Left lung (tissue), 10 donors: Measurements from ENCODE around the gene ACBD6. TPM values are rescaled to one million over a fixed set of nuclear protein-coding genes. Genes with fewer than 3 reads are reported as not detected.

Experiments used
- ATAC-seq: fragments of 200-7000 bp; cut with Tn5 transposase; one replicate; pipeline ENCODE4 v1.9.1; 2020; ENCODE audit warnings: moderate library complexity
- DNase-seq, 4 donors: peaks; one replicate each; pipeline ENCODE4 v3.0.0-alpha.2; 2013 to 2020
- H3K27ac ChIP-seq, 2 donors: fragments of 200-600 bp; sonication (generic) in 1 of 2; one replicate each; pipeline versions ENCODE4 v1.5.0 to v1.8.0; 2020 to 2021
- H3K27me3 ChIP-seq, 2 donors: fragments of 200-600 bp; sonication (generic) in 1 of 2; one replicate each; pipeline versions ENCODE4 v1.5.0 to v1.8.0; 2020 to 2021
- H3K36me3 ChIP-seq, 2 donors: fragments of 200-600 bp; sonication (generic) in 1 of 2; one replicate each; pipeline versions ENCODE4 v1.5.0 to v1.8.0; 2020 to 2021
- H3K4me1 ChIP-seq, 2 donors: fragments of 200-600 bp; one replicate each; pipeline ENCODE4 v1.8.0; 2021
- H3K4me3 ChIP-seq, 2 donors: fragments of 200-600 bp; sonication (generic) in 1 of 2; one replicate each; pipeline versions ENCODE4 v1.5.0 to v1.8.0; 2020 to 2021; ENCODE audit warnings: mild to moderate bottlenecking in 1 of 2
- H3K9me3 ChIP-seq, 2 donors: fragments of 200-600 bp; sonication (generic) in 1 of 2; one replicate each; pipeline versions ENCODE4 v1.5.0 to v1.8.0; 2020 to 2021
- intact Hi-C, 2 donors: fragments of 100-400 bp; cut with DNase I; formaldehyde crosslinking; loops; one replicate each; pipeline versions ENCODE4 v1.11.2 to v1.14.2; 2022
- polyA plus RNA-seq, 6 donors: library from polyadenylated mRNA; unstranded; fragments of 120-200 nt; gene quantifications; one replicate each; pipeline ENCODE4 v1.2.1, GENCODE V29; 2013; ENCODE audit not compliant: insufficient read length in 6 of 6
- total RNA-seq, 2 donors: library from RNA; stranded (reverse); fragmentation: NEBNext Ultra II Directional; extraction: Animal tissue kit (Norgen Biotek cat#: 25700); gene quantifications; one replicate each; pipeline ENCODE4 v1.2.1, GENCODE V29; 2021
- TF ChIP-seq, protein P1 (sequence below), 2 donors: fragments of 200-600 bp; sonication (generic) in 1 of 2; IDR thresholded peaks; one replicate each; pipeline versions ENCODE4 v1.5.0 to v1.8.0; 2021; ENCODE audit warnings: antibody characterized with exemption in 2 of 2
- donor health status: DM: no; HTN: yes; CAD: no.
- donor health status: DM: no; HTN: no; CAD: no.

The ACBD6 gene
- total and polyA plus RNA-seq, 8 donors, result 26.5 to 81.9 (median 78.9) TPM

DNA sequence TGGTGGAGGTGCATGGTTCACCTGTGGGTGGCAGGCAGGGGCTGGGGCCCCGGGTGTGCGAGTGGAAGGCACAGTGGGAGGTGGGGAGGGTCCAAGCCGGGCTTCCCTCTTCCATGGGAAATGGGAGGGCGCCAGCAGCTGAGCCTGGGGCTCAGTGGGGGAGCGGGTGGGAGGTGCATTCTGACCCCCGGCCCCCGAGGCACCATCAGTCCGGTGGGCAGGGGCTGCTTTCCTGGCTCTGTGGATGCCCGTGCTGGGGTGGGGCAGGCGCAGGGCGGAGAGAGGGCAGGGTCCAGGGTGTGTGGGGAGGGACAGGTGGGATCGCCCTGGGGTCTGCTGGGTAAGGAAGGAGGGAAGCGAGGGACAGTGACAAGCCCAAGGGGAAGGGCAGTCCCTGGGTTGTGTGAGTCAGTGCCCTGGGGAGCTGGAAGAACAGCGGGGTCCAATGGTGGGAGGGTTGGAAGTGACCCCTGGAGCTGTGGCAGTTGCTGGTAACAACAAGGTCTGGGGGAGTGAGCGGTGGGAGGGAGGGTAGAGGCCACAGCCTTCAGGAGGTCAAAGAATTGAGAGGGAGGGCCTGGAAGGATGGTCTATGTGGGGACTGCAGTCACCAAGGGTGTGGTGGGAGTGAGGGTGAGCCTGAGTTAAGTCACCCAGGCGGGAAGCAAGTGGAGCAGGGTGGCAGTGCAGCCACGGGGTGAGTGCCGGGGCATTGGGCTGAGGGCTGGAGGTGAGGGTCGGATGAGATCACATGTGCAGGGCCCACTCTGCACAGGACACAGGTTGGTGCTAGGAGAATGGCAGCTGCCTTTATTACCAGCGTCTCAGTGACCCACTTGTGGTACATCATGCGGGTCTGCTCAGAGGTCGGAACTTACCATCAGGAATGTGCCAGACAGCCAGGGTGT, 242.7 kb downstream of the ACBD6 start:
- DNase-seq (no peak), ATAC-seq (no peak)
- H3K9me3 ChIP-seq, result no peaks in the 10 kb centered on the region
- H3K36me3 ChIP-seq, result no peaks in the 10 kb centered on the region
- H3K27me3 ChIP-seq, result peaks cover 24 to 86% of the 10 kb centered on the region in 2 donors
- no peaks in the 10 kb centered on the region for H3K4me1 ChIP-seq
- H3K27ac ChIP-seq, result no peak overlapping the region
- TF ChIP-seq, protein P1, sequence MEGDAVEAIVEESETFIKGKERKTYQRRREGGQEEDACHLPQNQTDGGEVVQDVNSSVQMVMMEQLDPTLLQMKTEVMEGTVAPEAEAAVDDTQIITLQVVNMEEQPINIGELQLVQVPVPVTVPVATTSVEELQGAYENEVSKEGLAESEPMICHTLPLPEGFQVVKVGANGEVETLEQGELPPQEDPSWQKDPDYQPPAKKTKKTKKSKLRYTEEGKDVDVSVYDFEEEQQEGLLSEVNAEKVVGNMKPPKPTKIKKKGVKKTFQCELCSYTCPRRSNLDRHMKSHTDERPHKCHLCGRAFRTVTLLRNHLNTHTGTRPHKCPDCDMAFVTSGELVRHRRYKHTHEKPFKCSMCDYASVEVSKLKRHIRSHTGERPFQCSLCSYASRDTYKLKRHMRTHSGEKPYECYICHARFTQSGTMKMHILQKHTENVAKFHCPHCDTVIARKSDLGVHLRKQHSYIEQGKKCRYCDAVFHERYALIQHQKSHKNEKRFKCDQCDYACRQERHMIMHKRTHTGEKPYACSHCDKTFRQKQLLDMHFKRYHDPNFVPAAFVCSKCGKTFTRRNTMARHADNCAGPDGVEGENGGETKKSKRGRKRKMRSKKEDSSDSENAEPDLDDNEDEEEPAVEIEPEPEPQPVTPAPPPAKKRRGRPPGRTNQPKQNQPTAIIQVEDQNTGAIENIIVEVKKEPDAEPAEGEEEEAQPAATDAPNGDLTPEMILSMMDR (IDR thresholded peaks at IDR 0.05), result no peak
- intact Hi-C loops, result no loop called here
- no peak overlapping the region for H3K4me3 ChIP-seq

DNA sequence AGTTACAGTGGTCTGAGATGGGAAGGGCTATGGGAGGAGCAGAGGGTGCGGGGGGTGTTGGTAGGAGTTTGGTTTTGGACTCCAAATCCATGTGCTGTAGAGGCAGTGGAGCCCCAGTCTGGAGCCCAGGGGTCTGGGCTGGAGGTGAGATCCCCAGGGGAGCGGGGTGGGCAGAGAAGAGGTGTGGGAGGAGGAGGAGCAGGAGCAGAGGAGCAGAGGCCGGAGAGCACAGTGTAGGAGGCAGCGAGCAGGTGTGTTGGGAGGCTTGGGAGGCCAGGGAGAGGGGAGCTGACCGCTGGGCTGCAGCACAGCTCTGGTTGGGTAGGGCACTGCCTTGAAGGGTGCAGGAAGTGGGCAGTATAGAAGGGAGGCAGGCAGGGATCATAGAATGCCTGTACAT, 243.4 kb downstream of the ACBD6 start:
- Histone ChIP-seq H3K27me3 (peaks cover 24 to 91% of the 10 kb centered on the region in 2 donors), H3K9me3 (no peaks in the 10 kb centered on the region)
- intact Hi-C loops, result no loop called here

DNA sequence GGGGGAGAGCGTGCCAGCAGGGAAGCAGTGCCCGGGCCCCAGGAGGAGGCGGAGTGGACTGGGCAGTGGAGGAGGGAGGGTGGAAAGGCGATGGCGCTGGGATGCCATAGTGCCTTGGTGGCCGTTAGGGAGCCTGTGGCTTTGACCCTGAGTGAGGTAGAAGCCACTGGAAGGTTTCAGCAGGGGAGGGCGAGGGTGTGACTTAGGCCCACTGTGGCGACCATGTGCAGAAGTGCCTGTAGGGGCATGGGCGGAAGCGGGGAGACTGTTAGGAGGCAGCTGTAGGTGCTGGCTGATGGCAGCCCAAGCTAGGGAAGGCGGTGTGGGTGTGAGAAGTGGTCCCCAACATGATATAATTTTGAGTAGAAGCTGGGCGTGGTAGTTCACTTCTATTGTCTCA, 244.1 kb downstream of the ACBD6 start:
- Histone ChIP-seq H3K36me3 (no peaks in the 10 kb centered on the region), H3K4me1 (no peaks in the 10 kb centered on the region), H3K9me3 (no peaks in the 10 kb centered on the region), H3K27ac (no peak overlapping the region), H3K27me3 (peaks cover 24 to 91% of the 10 kb centered on the region in 2 donors), H3K4me3 (no peak overlapping the region)
- intact Hi-C loops, result no loop called here
- ATAC-seq, result no peak
- TF ChIP-seq, protein P1 (IDR thresholded peaks at IDR 0.05), result no peak
- no peak for DNase-seq

More for the DNA sequence above, 243.4 kb downstream of the ACBD6 start:
- Histone ChIP-seq H3K4me3 (no peak overlapping the region), H3K36me3 (no peaks in the 10 kb centered on the region), H3K27ac (no peak overlapping the region), H3K4me1 (no peaks in the 10 kb centered on the region)
- no peak for ATAC-seq
- no peak for DNase-seq
- TF ChIP-seq, protein P1 (IDR thresholded peaks at IDR 0.05), result no peak

DNA sequence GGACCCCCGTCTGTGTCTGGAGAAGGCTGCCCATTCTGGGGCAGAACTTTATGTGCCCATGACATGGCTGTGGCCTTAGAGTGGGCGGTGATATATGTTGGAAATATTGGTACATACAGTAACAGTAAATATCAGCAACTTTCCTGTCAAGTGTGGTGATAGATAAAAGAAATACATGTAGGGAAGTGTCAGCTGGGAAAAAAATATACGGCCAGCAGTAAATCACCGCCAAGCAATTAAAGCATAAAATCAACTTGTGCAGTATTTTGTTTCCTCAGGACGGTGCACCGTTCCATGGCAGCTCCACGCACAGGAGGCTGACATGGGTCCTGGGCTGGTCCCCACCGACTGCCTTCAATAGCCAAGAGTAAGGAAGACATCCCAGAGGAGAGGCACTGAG, 244.9 kb downstream of the ACBD6 start:
- DNase-seq, result no peak
- TF ChIP-seq, protein P1 (IDR thresholded peaks at IDR 0.05), result no peak
- Histone ChIP-seq H3K4me3 (no peak overlapping the region), H3K27ac (no peak overlapping the region), H3K27me3 (peaks cover 24 to 91% of the 10 kb centered on the region in 2 donors), H3K9me3 (no peaks in the 10 kb centered on the region), H3K36me3 (no peaks in the 10 kb centered on the region), H3K4me1 (peaks cover 0 to 1% of the 10 kb centered on the region in 2 donors)
- intact Hi-C loops, result no loop called here
- ATAC-seq, result no peak

DNA sequence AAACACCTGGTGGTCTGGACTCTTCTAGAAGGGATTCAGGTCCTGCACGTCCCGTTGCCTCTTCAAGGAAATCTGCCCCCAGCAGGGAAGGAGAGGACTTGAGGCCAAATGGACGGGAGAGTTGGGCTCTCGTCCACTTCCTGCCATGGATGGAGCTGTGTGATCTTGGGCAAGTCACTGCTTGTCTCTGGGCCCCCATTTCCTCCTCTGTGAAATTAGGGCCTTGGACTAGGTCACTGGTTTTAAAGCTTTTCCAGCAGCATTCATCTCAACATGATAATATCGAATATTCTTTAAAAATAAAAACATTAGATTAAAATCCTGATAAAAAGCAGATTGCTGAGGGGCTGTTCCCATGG, 245.4 kb downstream of the ACBD6 start:
- Histone ChIP-seq H3K4me3 (no peak overlapping the region), H3K27me3 (peaks cover 24 to 95% of the 10 kb centered on the region in 2 donors), H3K36me3 (no peaks in the 10 kb centered on the region), H3K9me3 (no peaks in the 10 kb centered on the region), H3K4me1 (peaks cover 0 to 3% of the 10 kb centered on the region in 2 donors), H3K27ac (no peak overlapping the region)
- TF ChIP-seq, protein P1 (IDR thresholded peaks at IDR 0.05), result no peak
- intact Hi-C loops, result no loop called here
- ATAC-seq, result no peak
- no peak for DNase-seq
